Thyroid gland (tissue), 4 donors: ENCODE measurements around the gene POLR1A. TPM values are rescaled to one million over a fixed set of nuclear protein-coding genes. Genes with fewer than 3 reads are reported as not detected.

Experiments used
- DNase-seq, 2 donors: peaks; one replicate each; pipeline ENCODE4 v3.0.0-alpha.2; 2019
- H3K27ac ChIP-seq, 3 donors: fragments of 200-600 bp; sonication (generic); 1 replicate in 2 of 3; 2 replicates in 1 of 3; pipeline ENCODE4 v1.5.1; 2016 to 2019; ENCODE audit warnings: mild to moderate bottlenecking in 1 of 3, moderate library complexity in 1 of 3
- H3K27me3 ChIP-seq: fragments of 200-600 bp; sonication (generic); one replicate; pipeline ENCODE4 v1.5.1; 2019
- H3K36me3 ChIP-seq, 2 donors: fragments of 200-600 bp; sonication (generic); one replicate each; pipeline ENCODE4 v1.5.1; 2016 to 2019
- H3K4me1 ChIP-seq, 2 donors: fragments of 200-600 bp; sonication (generic); one replicate each; pipeline ENCODE4 v1.5.1; 2017 to 2019
- H3K4me3 ChIP-seq, 3 donors: fragments of 200-600 bp; sonication (generic); replicated peaks in 1 of 3; 1 replicate in 2 of 3; 2 replicates in 1 of 3; pipeline ENCODE4 v1.5.1; 2016; ENCODE audit warnings: mild to moderate bottlenecking in 1 of 3
- H3K9me3 ChIP-seq: fragments of 200-600 bp; sonication (generic); one replicate; pipeline ENCODE4 v1.5.1; 2017
- CTCF ChIP-seq, 6 experiments: fragments of 200-600 bp in 3 of 6; fragments of 450-650 bp in 3 of 6; sonication (generic) in 3 of 6; IDR thresholded peaks; one replicate each; pipeline ENCODE4 v1.5.1; 2016 to 2019; ENCODE audit warnings: antibody characterized with exemption in 6 of 6, mild to moderate bottlenecking in 2 of 6, inconsistent platforms in 1 of 6, moderate library complexity in 1 of 6
- POLR2A ChIP-seq, 2 donors: fragments of 450-650 bp; IDR thresholded peaks; one replicate each; pipeline ENCODE4 v1.6.1; 2017; ENCODE audit warnings: antibody characterized with exemption in 2 of 2, mild to moderate bottlenecking in 2 of 2, moderate library complexity in 1 of 2
- WGBS, 2 donors: methylation state at CpG; one replicate each; pipeline ENCODE4 v1.1.5; 2017; 5-methylcytosine and 5-hydroxymethylcytosine counted together
- intact Hi-C: fragments of 100-400 bp; cut with DNase I; formaldehyde crosslinking; loops from one replicate; pipeline ENCODE4 v1.15.1; 2023
- total RNA-seq, 4 donors: library from RNA; depleted of rRNA; stranded (reverse); fragments of >200 nt; gene quantifications; one replicate each; pipeline ENCODE4 v1.2.3, GENCODE V29; 2016

Gene POLR1A
- total RNA-seq, 4 donors from 2014 or later = 13.5 to 32.6 (median 24.1) TPM

DNA sequence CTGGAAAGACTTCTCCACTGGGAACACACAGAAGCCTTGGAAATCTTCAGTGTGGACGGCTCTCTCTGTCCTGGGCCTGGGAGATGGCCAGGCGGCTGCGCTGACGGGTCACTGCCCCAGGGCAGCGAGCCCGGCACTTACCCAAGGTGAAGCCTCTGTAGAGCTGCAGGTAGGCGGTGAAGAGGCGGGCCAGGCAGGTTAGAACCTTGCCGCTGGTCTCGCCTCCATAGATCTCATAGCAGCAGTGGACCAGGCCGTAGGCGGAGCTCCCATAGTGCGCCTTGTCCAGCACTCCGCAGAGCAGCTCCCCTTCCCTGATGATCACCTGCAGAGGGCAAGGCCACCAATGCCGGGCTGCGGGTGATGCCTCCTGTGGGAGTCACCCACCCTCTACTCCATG is 53.0 kb downstream of the POLR1A start:
- no peaks in the 10 kb centered on the region for H3K27me3 ChIP-seq
- 93 to 95% methylated on average over 16 of the region's 16 CpGs for WGBS, 2 donors
- H3K4me1 ChIP-seq = peaks cover 0 to 18% of the 10 kb centered on the region in 2 donors
- H3K9me3 ChIP-seq = no peaks in the 10 kb centered on the region
- DNase-seq = no peak
- intact Hi-C loops = no loop called here
- H3K36me3 ChIP-seq = peaks cover 11 to 20% of the 10 kb centered on the region in 2 donors
- no peak for TF ChIP-seq POLR2A (IDR thresholded peaks at IDR 0.05)
- no peak for TF ChIP-seq CTCF (IDR thresholded peaks at IDR 0.05)
- no peak overlapping the region for H3K27ac ChIP-seq
- H3K4me3 ChIP-seq = no peak overlapping the region

GRCh38 chr2:86052265-86052664 is 53.4 kb downstream of the POLR1A start:
- intact Hi-C loops = no loop called here
- DNase-seq = no peak
- Histone ChIP-seq H3K36me3 (peaks cover 11 to 21% of the 10 kb centered on the region in 2 donors), H3K27me3 (no peaks in the 10 kb centered on the region), H3K4me3 (no peak overlapping the region), H3K27ac (no peak overlapping the region), H3K9me3 (no peaks in the 10 kb centered on the region), H3K4me1 (peaks cover 0 to 18% of the 10 kb centered on the region in 2 donors)
- WGBS, 2 donors = 93 to 95% methylated on average over 6 of the region's 6 CpGs
- TF ChIP-seq POLR2A (IDR thresholded peaks at IDR 0.05) (no peak), CTCF (IDR thresholded peaks at IDR 0.05) (no peak)

- intact Hi-C loops = no loop called here
- Histone ChIP-seq H3K4me3 (no peak overlapping the region), H3K36me3 (peaks cover 11 to 34% of the 10 kb centered on the region in 2 donors), H3K9me3 (no peaks in the 10 kb centered on the region), H3K27ac (no peak overlapping the region), H3K4me1 (peaks cover 0 to 10% of the 10 kb centered on the region in 2 donors), H3K27me3 (no peaks in the 10 kb centered on the region)
- WGBS, 2 donors = 90 to 92% methylated on average over 5 of the region's 5 CpGs
- TF ChIP-seq POLR2A (IDR thresholded peaks at IDR 0.05) (no peak), CTCF (IDR thresholded peaks at IDR 0.05) (no peak)
- DNase-seq = no peak
These were observed 55.4 kb downstream of the POLR1A start for GRCh38 chr2:86050301-86050700.

DNA sequence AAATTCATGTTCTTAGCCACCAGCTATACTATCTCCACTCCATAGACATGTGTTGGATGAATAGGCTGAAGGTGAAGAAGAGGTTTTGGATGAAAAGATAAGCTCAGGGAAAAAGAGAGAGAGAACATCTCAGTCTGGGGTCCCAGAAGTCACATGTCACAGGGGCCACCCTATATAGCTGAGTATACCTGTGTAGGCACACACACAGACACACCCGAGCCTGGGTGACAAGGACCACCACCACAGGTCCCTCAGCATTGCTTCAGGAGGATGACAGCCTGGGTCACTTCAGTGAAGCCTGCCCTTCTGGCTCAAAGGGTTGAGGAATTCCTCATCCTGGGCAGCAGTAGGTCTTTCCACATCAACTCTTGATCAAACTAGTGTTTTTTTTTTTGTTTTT is 56.2 kb downstream of the POLR1A start:
- H3K4me3 ChIP-seq = no peak overlapping the region
- H3K36me3 ChIP-seq = peaks cover 11 to 40% of the 10 kb centered on the region in 2 donors
- intact Hi-C loops = no loop called here
- no peak for TF ChIP-seq CTCF (IDR thresholded peaks at IDR 0.05)
- no peak for TF ChIP-seq POLR2A (IDR thresholded peaks at IDR 0.05)
- H3K4me1 ChIP-seq = peaks cover 0 to 10% of the 10 kb centered on the region in 2 donors
- H3K9me3 ChIP-seq = no peaks in the 10 kb centered on the region
- H3K27me3 ChIP-seq = no peaks in the 10 kb centered on the region
- 96 to 100% methylated on average over 1 of the region's 1 CpG for whole genome bisulfite sequencing, 2 donors
- no peak for DNase-seq
- H3K27ac ChIP-seq = peak overlapping the region in 1 of 3 donors; percentile 6

DNA sequence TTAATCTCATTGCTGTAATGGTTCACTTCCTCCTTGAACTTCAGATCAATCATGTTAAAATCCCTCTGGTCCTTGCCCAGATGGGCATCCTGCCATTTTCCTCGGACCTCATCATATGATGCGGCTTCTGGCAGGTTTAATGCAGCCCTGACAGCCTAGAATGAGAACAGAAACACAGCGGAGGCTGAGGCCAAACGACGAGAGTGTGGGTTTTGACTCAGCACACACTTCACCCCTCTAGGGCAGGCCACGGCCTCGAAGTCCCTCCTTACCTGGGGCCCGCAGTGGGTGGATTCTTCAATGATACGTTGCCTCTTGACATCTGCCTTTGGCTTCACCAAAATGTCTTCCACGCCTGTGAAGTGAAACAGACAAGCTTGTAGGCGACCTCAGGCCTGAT is 56.8 kb downstream of the POLR1A start:
- no peak for TF ChIP-seq CTCF (IDR thresholded peaks at IDR 0.05)
- no peak for TF ChIP-seq POLR2A (IDR thresholded peaks at IDR 0.05)

More for the DNA sequence above, 56.8 kb downstream of the POLR1A start:
- Histone ChIP-seq H3K4me3 (no peak overlapping the region), H3K27me3 (no peaks in the 10 kb centered on the region), H3K27ac (peak overlapping the region in 1 of 3 donors; percentile 6), H3K4me1 (peaks cover 0 to 10% of the 10 kb centered on the region in 2 donors), H3K36me3 (peaks cover 11 to 40% of the 10 kb centered on the region in 2 donors), H3K9me3 (no peaks in the 10 kb centered on the region)
- peak in 1 of 2 donors; percentile 46 for DNase-seq
- WGBS, 2 donors = 74 to 88% methylated on average over 11 of the region's 11 CpGs
- intact Hi-C loops = no loop called here
